Keratinocyte (primary cell): ENCODE results near the gene SH3GLB1.

Experiments
- EZH2 ChIP-seq: IDR thresholded peaks from one replicate; pipeline ENCODE4 v1.6.1; 2012; ENCODE audit warnings: inconsistent platforms, mild to moderate bottlenecking, low read length, moderate library complexity
- TF ChIP-seq, protein P1 (sequence below), 3 experiments: IDR thresholded peaks in 1 of 3; conservative IDR thresholded peaks in 1 of 3; optimal IDR thresholded peaks in 1 of 3; 2 replicates in 2 of 3; 3 replicates in 1 of 3; pipeline versions ENCODE3 to v1.5.1; 2011; ENCODE audit warnings: low read length in 3 of 3, mild to moderate bottlenecking in 3 of 3, moderate library complexity in 2 of 3, control low read depth in 1 of 3, inconsistent platforms in 1 of 3; ENCODE audit not compliant: insufficient read depth in 2 of 3; ENCODE audit errors: extremely low read depth in 1 of 3

DNA sequence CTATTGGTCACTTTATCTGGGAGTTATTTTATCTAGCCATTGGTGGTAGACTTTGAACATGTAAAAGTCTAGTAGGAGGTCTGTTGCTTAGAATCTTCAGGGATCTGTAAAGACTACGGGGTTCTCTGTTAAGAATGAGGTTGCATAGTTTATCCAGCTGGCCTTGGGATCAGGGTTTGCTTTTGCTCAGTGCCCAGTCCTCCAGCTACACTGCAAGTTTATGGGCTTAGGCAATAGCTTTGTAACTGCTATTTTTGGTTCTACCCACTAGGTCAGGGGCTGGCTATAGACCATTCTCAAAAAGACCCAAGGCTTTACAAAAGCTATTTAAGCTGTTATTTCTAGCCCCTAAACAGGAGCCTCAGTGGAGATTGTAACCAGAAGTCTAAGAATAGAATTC is 9.8 kb downstream of the SH3GLB1 start:
- TF ChIP-seq, protein P1, sequence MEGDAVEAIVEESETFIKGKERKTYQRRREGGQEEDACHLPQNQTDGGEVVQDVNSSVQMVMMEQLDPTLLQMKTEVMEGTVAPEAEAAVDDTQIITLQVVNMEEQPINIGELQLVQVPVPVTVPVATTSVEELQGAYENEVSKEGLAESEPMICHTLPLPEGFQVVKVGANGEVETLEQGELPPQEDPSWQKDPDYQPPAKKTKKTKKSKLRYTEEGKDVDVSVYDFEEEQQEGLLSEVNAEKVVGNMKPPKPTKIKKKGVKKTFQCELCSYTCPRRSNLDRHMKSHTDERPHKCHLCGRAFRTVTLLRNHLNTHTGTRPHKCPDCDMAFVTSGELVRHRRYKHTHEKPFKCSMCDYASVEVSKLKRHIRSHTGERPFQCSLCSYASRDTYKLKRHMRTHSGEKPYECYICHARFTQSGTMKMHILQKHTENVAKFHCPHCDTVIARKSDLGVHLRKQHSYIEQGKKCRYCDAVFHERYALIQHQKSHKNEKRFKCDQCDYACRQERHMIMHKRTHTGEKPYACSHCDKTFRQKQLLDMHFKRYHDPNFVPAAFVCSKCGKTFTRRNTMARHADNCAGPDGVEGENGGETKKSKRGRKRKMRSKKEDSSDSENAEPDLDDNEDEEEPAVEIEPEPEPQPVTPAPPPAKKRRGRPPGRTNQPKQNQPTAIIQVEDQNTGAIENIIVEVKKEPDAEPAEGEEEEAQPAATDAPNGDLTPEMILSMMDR (optimal IDR thresholded peaks at IDR 0.05 in 1 of 3, IDR thresholded peaks at IDR 0.05 in 1 of 3, conservative IDR thresholded peaks at IDR 0.05 in 1 of 3; ENCODE audit: extremely low read depth in 1 of 3, insufficient read depth in 2 of 3, low read length in 3 of 3), result no peak
- TF ChIP-seq EZH2, result no peak
